HepG2 (cell line): Measurements from ENCODE around the gene DNAJC4. TPM values are rescaled to one million over a fixed set of nuclear protein-coding genes. Genes with fewer than 3 reads are reported as not detected.

Experiments
- HCFC1 ChIP-seq: fragments of 150-350 bp; IDR thresholded peaks from 2 replicates; pipeline ENCODE4 v1.6.1; 2014; ENCODE audit warnings: low read depth, low read length
- MED13 ChIP-seq: sonication (generic); formaldehyde crosslinking; IDR thresholded peaks from 2 replicates; pipeline ENCODE4 v1.5.0; 2020; ENCODE audit warnings: missing genetic modification reagents
- POLR2AphosphoS2 ChIP-seq: IDR thresholded peaks from 2 replicates; pipeline ENCODE4 v1.6.1; 2011; ENCODE audit warnings: low read depth, low read length, improper control_type of control experiment
- REPIN1 ChIP-seq: sonication (generic); formaldehyde crosslinking; IDR thresholded peaks from 2 replicates; pipeline ENCODE4 v1.8.0; 2022; ENCODE audit warnings: missing genetic modification reagents, low read depth, mild to moderate bottlenecking, borderline replicate concordance
- SIX1 ChIP-seq: sonication (generic); formaldehyde crosslinking; IDR thresholded peaks from 2 replicates; pipeline ENCODE4 v1.4.0; 2020; ENCODE audit warnings: missing genetic modification reagents, borderline replicate concordance
- SMAD9 ChIP-seq: sonication (generic); formaldehyde crosslinking; IDR thresholded peaks from 2 replicates; pipeline ENCODE4 v1.5.1; 2020; ENCODE audit warnings: mild to moderate bottlenecking, missing genetic modification reagents
- ZBTB1 ChIP-seq: sonication (generic); formaldehyde crosslinking; IDR thresholded peaks from 2 replicates; pipeline ENCODE4 v1.4.0; 2020; ENCODE audit warnings: missing genetic modification reagents, borderline replicate concordance
- ZNF180 ChIP-seq: sonication (generic); formaldehyde crosslinking; IDR thresholded peaks from 2 replicates; pipeline ENCODE4 v1.4.0; 2020; ENCODE audit warnings: low read depth, missing genetic modification reagents, borderline replicate concordance
- ZNF33B ChIP-seq: sonication (generic); formaldehyde crosslinking; IDR thresholded peaks from 2 replicates; pipeline ENCODE4 v1.5.1; 2020; ENCODE audit warnings: mild to moderate bottlenecking, missing genetic modification reagents
- ZNF468 ChIP-seq: sonication (generic); formaldehyde crosslinking; IDR thresholded peaks from 2 replicates; pipeline ENCODE4 v1.8.0; 2022; ENCODE audit warnings: mild to moderate bottlenecking, moderate library complexity, missing genetic modification reagents
- polyA plus RNA-seq, 8 experiments: library from polyadenylated mRNA; depleted of rRNA in 3 of 8; stranded (reverse) in 7 of 8; unstranded in 1 of 8; fragments of >200 nt; fragmentation: Illumina TruSeq in 4 of 8; extraction: Trizol in 4 of 8; gene quantifications; 2 replicates each; pipeline versions ENCODE4 v1.2.1 to v1.2.3, GENCODE V29; 2011 to 2016; ENCODE audit warnings: low read depth in 4 of 8, missing spikeins in 1 of 8, mixed read lengths in 1 of 8; ENCODE audit not compliant: insufficient read depth in 1 of 8
- total RNA-seq, 5 experiments: library from RNA; depleted of rRNA; stranded (reverse); fragments of >200 nt; fragmentation: Illumina TruSeq; extraction: Trizol; gene quantifications; 2 replicates each; pipeline ENCODE4 v1.2.3, GENCODE V29; 2016; ENCODE audit warnings: low read depth in 1 of 5
- TF ChIP-seq, protein P1 (sequence below): conservative IDR thresholded peaks from 2 replicates; pipeline ENCODE4 v1.6.1; 2018; ENCODE audit warnings: missing genetic modification reagents
- TF ChIP-seq, protein P2 (sequence below): sonication (generic); formaldehyde crosslinking; IDR thresholded peaks from 2 replicates; pipeline ENCODE4 v1.5.0; 2020; ENCODE audit warnings: missing genetic modification reagents, mild to moderate bottlenecking, borderline replicate concordance
- TF ChIP-seq, protein P3 (sequence below): IDR thresholded peaks from 2 replicates; pipeline ENCODE4 v1.6.1; 2016; ENCODE audit warnings: missing compliant biosample characterization, missing genetic modification reagents, borderline replicate concordance
- TF ChIP-seq, protein P4 (sequence below): sonication (generic); formaldehyde crosslinking; IDR thresholded peaks from 2 replicates; pipeline ENCODE4 v1.4.0; 2020; ENCODE audit warnings: mild to moderate bottlenecking, missing genetic modification reagents, borderline replicate concordance

Gene DNAJC4
- total and polyA plus RNA-seq, 2 of the 13 experiments (the other 11 are each of a cell fraction or from before 2014, with no cell fraction given), result 10.3 to 60.8 TPM

DNA sequence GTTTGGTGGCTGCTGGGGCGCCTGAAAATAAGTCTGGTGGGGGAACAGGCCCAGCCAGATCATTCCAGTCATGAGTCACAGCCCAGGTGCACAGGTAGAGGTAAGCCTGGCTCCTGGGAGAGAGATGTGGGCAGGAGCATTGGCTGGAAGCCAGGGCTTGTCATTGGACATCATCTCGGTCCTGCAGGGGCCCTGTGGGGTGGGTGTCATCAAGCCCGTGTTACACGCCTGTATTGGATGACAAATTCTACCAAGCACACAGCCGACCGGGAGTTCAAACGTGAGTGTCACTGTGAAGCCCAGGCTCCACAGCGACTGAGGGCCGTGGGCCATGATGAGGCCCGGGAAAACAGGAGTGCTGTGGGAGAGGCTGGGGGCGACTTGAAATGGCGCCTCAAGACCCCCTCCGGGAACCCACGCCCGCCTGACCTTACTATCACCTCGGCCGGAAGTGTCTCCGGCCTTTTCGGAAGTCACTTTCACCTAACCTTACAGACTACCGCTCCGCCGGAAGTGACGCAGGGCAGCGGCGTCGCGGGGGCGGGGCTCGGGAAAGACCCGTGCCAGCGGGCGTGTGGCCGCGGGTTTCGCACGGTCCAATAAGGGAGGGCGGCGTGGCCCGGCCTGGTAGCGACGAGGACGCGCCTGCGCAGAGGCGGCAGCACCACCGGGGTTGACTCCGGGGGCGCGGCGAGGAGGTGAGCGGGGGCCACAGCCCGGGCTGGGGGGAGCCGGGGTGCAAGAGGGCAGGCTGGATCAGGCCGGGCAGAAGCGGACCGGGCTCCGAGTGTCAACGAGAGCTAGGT is 10.3 kb downstream of the DNAJC4 start, which contains the start of gene FKBP2 (continued):
- TF ChIP-seq HCFC1, result peak; percentile 34; the same call in 1 of the 2 replicates
- 0 out of 2 replicates have a peak, but pooled peaks have one; percentile 51 for TF ChIP-seq POLR2AphosphoS2
- TF ChIP-seq, protein P1, sequence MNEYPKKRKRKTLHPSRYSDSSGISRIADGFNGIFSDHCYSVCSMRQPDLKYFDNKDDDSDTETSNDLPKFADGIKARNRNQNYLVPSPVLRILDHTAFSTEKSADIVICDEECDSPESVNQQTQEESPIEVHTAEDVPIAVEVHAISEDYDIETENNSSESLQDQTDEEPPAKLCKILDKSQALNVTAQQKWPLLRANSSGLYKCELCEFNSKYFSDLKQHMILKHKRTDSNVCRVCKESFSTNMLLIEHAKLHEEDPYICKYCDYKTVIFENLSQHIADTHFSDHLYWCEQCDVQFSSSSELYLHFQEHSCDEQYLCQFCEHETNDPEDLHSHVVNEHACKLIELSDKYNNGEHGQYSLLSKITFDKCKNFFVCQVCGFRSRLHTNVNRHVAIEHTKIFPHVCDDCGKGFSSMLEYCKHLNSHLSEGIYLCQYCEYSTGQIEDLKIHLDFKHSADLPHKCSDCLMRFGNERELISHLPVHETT (CRISPR knock-in tag), result peak; percentile 73
- 0 out of 2 replicates have a peak, but pooled peaks have one; percentile 29 for TF ChIP-seq MED13 (CRISPR knock-in tag)
- TF ChIP-seq SIX1, result peak; percentile 59; the same call in 1 of the 2 replicates
- TF ChIP-seq, protein P2, sequence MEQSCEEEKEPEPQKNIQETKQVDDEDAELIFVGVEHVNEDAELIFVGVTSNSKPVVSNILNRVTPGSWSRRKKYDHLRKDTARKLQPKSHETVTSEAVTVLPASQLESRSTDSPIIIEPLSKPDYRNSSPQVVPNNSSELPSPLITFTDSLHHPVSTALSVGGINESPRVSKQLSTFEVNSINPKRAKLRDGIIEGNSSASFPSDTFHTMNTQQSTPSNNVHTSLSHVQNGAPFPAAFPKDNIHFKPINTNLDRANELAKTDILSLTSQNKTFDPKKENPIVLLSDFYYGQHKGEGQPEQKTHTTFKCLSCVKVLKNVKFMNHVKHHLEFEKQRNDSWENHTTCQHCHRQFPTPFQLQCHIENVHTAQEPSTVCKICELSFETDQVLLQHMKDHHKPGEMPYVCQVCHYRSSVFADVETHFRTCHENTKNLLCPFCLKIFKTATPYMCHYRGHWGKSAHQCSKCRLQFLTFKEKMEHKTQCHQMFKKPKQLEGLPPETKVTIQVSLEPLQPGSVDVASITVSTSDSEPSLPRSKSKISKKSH, result peak; percentile 83; the same call in 1 of the 2 replicates
- no peak for TF ChIP-seq ZBTB1 (CRISPR knock-in tag)
- TF ChIP-seq SMAD9, result peak; percentile 82
- no peak for TF ChIP-seq ZNF468 (CRISPR knock-in tag)
- TF ChIP-seq, protein P3, sequence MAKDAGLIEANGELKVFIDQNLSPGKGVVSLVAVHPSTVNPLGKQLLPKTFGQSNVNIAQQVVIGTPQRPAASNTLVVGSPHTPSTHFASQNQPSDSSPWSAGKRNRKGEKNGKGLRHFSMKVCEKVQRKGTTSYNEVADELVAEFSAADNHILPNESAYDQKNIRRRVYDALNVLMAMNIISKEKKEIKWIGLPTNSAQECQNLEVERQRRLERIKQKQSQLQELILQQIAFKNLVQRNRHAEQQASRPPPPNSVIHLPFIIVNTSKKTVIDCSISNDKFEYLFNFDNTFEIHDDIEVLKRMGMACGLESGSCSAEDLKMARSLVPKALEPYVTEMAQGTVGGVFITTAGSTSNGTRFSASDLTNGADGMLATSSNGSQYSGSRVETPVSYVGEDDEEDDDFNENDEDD (CRISPR knock-in tag), result peak; percentile 84
- no peak for TF ChIP-seq ZNF180 (CRISPR knock-in tag)
- TF ChIP-seq ZNF33B, result peak; percentile 40; the same call in 1 of the 2 replicates
- TF ChIP-seq, protein P4, sequence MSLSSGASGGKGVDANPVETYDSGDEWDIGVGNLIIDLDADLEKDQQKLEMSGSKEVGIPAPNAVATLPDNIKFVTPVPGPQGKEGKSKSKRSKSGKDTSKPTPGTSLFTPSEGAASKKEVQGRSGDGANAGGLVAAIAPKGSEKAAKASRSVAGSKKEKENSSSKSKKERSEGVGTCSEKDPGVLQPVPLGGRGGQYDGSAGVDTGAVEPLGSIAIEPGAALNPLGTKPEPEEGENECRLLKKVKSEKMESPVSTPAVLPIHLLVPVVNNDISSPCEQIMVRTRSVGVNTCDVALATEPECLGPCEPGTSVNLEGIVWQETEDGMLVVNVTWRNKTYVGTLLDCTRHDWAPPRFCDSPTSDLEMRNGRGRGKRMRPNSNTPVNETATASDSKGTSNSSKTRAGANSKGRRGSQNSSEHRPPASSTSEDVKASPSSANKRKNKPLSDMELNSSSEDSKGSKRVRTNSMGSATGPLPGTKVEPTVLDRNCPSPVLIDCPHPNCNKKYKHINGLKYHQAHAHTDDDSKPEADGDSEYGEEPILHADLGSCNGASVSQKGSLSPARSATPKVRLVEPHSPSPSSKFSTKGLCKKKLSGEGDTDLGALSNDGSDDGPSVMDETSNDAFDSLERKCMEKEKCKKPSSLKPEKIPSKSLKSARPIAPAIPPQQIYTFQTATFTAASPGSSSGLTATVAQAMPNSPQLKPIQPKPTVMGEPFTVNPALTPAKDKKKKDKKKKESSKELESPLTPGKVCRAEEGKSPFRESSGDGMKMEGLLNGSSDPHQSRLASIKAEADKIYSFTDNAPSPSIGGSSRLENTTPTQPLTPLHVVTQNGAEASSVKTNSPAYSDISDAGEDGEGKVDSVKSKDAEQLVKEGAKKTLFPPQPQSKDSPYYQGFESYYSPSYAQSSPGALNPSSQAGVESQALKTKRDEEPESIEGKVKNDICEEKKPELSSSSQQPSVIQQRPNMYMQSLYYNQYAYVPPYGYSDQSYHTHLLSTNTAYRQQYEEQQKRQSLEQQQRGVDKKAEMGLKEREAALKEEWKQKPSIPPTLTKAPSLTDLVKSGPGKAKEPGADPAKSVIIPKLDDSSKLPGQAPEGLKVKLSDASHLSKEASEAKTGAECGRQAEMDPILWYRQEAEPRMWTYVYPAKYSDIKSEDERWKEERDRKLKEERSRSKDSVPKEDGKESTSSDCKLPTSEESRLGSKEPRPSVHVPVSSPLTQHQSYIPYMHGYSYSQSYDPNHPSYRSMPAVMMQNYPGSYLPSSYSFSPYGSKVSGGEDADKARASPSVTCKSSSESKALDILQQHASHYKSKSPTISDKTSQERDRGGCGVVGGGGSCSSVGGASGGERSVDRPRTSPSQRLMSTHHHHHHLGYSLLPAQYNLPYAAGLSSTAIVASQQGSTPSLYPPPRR, result peak; percentile 33; the same call in 1 of the 2 replicates
- peak; percentile 18; the same call in 1 of the 2 replicates for TF ChIP-seq REPIN1 (CRISPR knock-in tag)
